GM12878 (cell line): ENCODE data around the gene SMG6. TPM values are rescaled to one million over a fixed set of nuclear protein-coding genes. Genes with fewer than 3 reads are reported as not detected.

Experiments
- ATAC-seq: fragments of 200-7000 bp; cut with Tn5 transposase; 3 replicates; pipeline ENCODE4 v1.9.1; 2020; ENCODE audit warnings: mild to moderate bottlenecking, moderate library complexity
- BruUV-seq: library from RNA; stranded (reverse); fragments of 400-500 nt; replicated peaks from 2 replicates; lab custom pipeline; 2021; lab: Mats Ljungman, UMichigan
- CTCF ChIA-PET: fragments of 300-600 bp; sonication (Branson Sonifier 250); formaldehyde crosslinking; extraction: SDS; loops from one replicate; lab custom pipeline; 2021; ENCODE audit warnings: inconsistent platforms; lab: Yijun Ruan, JAX
- POLR2A ChIA-PET: fragments of 350-600 bp; formaldehyde crosslinking; extraction: SDS; loops from one replicate; lab custom pipeline; 2021; ENCODE audit warnings: inconsistent platforms; lab: Charles Lee
- RAD21 ChIA-PET: fragments of 300-600 bp; sonication (Branson Sonifier 250); formaldehyde crosslinking; loops from one replicate; lab custom pipeline; 2023; ENCODE audit warnings: antibody characterized with exemption; ENCODE audit not compliant: unreplicated experiment; lab: Charles Lee
- SMC1A ChIA-PET: fragments of 300-600 bp; sonication (Branson Sonifier 250); formaldehyde crosslinking; loops from one replicate; lab custom pipeline; 2023; ENCODE audit not compliant: unreplicated experiment, uncharacterized antibody; lab: Charles Lee
- DNase-seq: peaks from one replicate; pipeline ENCODE4 v3.0.0-alpha.2; 2011; ENCODE audit warnings: low read depth, low spot score
- FAIRE-seq: peaks from 3 replicates; lab custom pipeline; 2011; peaks lifted over from hg19 to GRCh38; lab: Jason Lieb, UNC
- H2AFZ ChIP-seq: 2 replicates; pipeline ENCODE4 v1.6.0; 2011; ENCODE audit warnings: low read depth, low read length, control low read depth; ENCODE audit not compliant: control insufficient read depth
- H3K27ac ChIP-seq: 2 replicates; pipeline ENCODE4 v1.5.1; 2011; ENCODE audit warnings: control low read depth; ENCODE audit not compliant: control insufficient read depth, insufficient read depth
- H3K27me3 ChIP-seq, 2 experiments: replicated peaks in 1 of 2; 2 replicates each; pipeline versions ENCODE4 v1.6.0 to v1.6.1; 2011; ENCODE audit warnings: low read length in 1 of 2; ENCODE audit not compliant: control insufficient read depth in 2 of 2, insufficient read depth in 2 of 2
- H3K36me3 ChIP-seq, 2 experiments: 2 replicates each; pipeline ENCODE4 v1.5.1; 2011; ENCODE audit warnings: low read length in 1 of 2; ENCODE audit not compliant: control insufficient read depth in 2 of 2, insufficient read depth in 2 of 2
- H3K4me1 ChIP-seq: 2 replicates; pipeline ENCODE4 v1.6.1; 2011; ENCODE audit warnings: mild to moderate bottlenecking, low read length, moderate library complexity, mixed read lengths; ENCODE audit not compliant: control insufficient read depth, insufficient read depth
- H3K4me2 ChIP-seq: 2 replicates; pipeline ENCODE4 v1.6.0; 2011; ENCODE audit warnings: control low read depth; ENCODE audit not compliant: control insufficient read depth, insufficient read depth
- H3K4me3 ChIP-seq: fragments of 200-600 bp; sonication (generic); 2 replicates; pipeline ENCODE4 v1.5.1; 2016
- H3K79me2 ChIP-seq: 2 replicates; pipeline ENCODE4 v1.6.0; 2011; ENCODE audit warnings: low read length; ENCODE audit not compliant: control insufficient read depth, insufficient read depth
- H3K9ac ChIP-seq: 2 replicates; pipeline ENCODE4 v1.8.0; 2011; ENCODE audit warnings: low read length, control low read depth, mixed read lengths; ENCODE audit not compliant: control insufficient read depth, insufficient read depth
- H3K9me3 ChIP-seq: replicated peaks from 3 replicates; pipeline ENCODE4 v1.5.1; 2011; ENCODE audit warnings: mild to moderate bottlenecking, low read length; ENCODE audit not compliant: control insufficient read depth, insufficient read depth
- H4K20me1 ChIP-seq: 2 replicates; pipeline ENCODE4 v1.6.0; 2011; ENCODE audit not compliant: control insufficient read depth, insufficient read depth
- NFIC ChIP-seq: IDR thresholded peaks from 2 replicates; pipeline ENCODE4 v1.6.1; 2012; ENCODE audit warnings: low read depth, mild to moderate bottlenecking, inconsistent platforms, low read length, moderate library complexity
- WGBS: methylation state at CpG from one replicate; pipeline ENCODE4 v1.1.6; 2016; ENCODE audit warnings: low lambda C conversion rate; ENCODE audit not compliant: insufficient replicate concordance, insufficient coverage; ENCODE audit errors: missing lambda C conversion rate; 5-methylcytosine and 5-hydroxymethylcytosine counted together
- in situ Hi-C: fragments of 300-500 bp; cut with MboI; formaldehyde crosslinking; loops from 9 replicates; pipeline ENCODE4 v1.14.3; 2018; ENCODE audit warnings: mixed read lengths
- intact Hi-C: fragments of 100-400 bp; cut with micrococcal nuclease; formaldehyde crosslinking; loops from one replicate; pipeline ENCODE4 v1.14.2; 2022; ENCODE audit not compliant: unreplicated experiment
- polyA plus RNA-seq, 11 experiments: library from polyadenylated mRNA; depleted of rRNA in 4 of 11; unstranded in 6 of 11; stranded (reverse) in 5 of 11; fragments of >200 nt; fragmentation: Nextera tagmentation in 4 of 11; fragmentation: Illumina TruSeq in 1 of 11; extraction: Ambion mirVana in 4 of 11; extraction: Trizol in 1 of 11; gene quantifications; 1 replicate in 1 of 11; 2 replicates in 10 of 11; pipeline versions ENCODE4 v1.2.1 to v1.2.3, GENCODE V29; 2011 to 2016; ENCODE audit warnings: inconsistent platforms in 2 of 11, missing spikeins in 2 of 11, low read depth in 1 of 11
- total RNA-seq, 4 experiments: library from RNA; depleted of rRNA in 3 of 4; stranded (reverse); fragments of >200 nt in 3 of 4; fragmentation: Illumina TruSeq in 1 of 4; extraction: Trizol in 1 of 4; gene quantifications; 2 replicates each; pipeline versions ENCODE4 v1.2.1 to v1.2.3, GENCODE V29; 2013 to 2021
- TF ChIP-seq, protein P1 (sequence below): IDR thresholded peaks from 2 replicates; pipeline ENCODE4 v1.6.1; 2011; ENCODE audit warnings: borderline replicate concordance, low read depth, mild to moderate bottlenecking, moderate library complexity, low read length; ENCODE audit not compliant: insufficient read depth, poor library complexity, severe bottlenecking

The SMG6 gene
- total and polyA plus RNA-seq, 10 of the 15 experiments (the other 5 are each of a cell fraction or from before 2014, with no cell fraction given): 0.58 to 28.7 (median 15.7) TPM

DNA sequence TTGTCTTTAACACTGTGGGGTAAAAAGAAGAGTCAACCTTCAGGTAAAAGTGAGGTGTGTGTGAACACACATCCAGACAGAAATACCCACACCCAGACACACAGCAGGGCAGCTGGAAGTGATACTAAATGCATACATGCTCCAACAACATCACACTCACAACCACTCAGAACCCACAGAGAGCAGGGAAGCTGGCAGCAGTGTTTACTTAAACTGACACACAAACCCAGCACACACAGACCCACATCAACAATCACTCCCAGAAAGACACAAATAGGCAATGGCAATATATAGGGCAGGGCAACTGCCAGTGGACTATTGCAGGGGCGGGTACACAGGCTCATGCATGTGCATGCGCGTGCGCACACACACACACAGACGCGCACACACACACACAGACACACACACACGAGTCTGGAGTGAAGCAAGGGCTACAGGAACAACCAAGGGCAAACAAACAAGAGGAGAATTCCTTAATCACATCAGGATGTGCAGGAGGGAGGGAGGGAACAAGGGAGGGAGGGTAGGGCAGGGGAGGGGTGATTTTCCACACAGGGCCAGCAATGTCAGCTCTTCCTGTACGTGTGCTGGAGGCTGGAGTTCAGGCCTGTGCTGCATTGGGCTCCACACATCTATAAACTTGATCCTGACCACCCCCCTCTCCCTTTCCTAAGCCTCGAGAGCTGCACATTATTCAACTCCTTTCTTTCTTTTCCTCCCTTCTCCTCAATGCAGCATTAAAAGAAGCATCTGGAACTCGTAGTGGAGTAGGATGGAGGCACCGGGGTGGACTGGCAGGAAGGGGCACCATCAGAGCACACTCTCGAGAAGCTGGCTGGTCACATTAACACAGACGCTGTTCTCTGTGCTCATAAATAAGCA lies 218.6 kb downstream of the SMG6 start:
- no peak for TF ChIP-seq NFIC
- TF ChIP-seq, protein P1, sequence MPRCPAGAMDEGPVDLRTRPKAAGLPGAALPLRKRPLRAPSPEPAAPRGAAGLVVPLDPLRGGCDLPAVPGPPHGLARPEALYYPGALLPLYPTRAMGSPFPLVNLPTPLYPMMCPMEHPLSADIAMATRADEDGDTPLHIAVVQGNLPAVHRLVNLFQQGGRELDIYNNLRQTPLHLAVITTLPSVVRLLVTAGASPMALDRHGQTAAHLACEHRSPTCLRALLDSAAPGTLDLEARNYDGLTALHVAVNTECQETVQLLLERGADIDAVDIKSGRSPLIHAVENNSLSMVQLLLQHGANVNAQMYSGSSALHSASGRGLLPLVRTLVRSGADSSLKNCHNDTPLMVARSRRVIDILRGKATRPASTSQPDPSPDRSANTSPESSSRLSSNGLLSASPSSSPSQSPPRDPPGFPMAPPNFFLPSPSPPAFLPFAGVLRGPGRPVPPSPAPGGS: peak; percentile 62
- TF ChIP-seq, all 136 proteins: peak for 1
- POLR2A ChIA-PET: interaction anchor here (1.1 to 10.8 kb wide), 4 partner anchors 16 to 182 kb away, joined by 3 to 148 read pairs (median 6); no protein-coding TSS in a partner anchor

More for the DNA sequence above, 218.6 kb downstream of the SMG6 start:
- Histone ChIP-seq H2AFZ (no peak overlapping the region), H4K20me1 (no peaks in the 10 kb centered on the region), H3K4me2 (no peak overlapping the region), H3K27ac (peak overlapping the region; percentile 92), H3K9me3 (no peaks in the 10 kb centered on the region), H3K27me3 (no peaks in the 10 kb centered on the region), H3K79me2 (peaks cover 6% of the 10 kb centered on the region), H3K36me3 (peaks cover 11 to 16% of the 10 kb centered on the region in 2 experiments), H3K4me1 (peaks cover 65% of the 10 kb centered on the region), H3K4me3 (no peak overlapping the region), H3K9ac (no peak overlapping the region)
- no peak for DNase-seq
- ChIA-PET CTCF (interaction anchor here (0.7 to 11.4 kb wide), 8 partner anchors 13 to 198 kb away, joined by 3 to 126 read pairs (median 6); partner anchors contain the start of gene HIC1), SMC1A (interaction anchor here (0.9 to 7.1 kb wide), 12 partner anchors 14 to 199 kb away, joined by 3 to 107 read pairs (median 10); no protein-coding TSS in a partner anchor), RAD21 (interaction anchor here (1.2 to 10.4 kb wide), 7 partner anchors 10 to 182 kb away, joined by 3 to 160 read pairs (median 13); partner anchors contain the start of gene HIC1)
- BruUV-seq: no TSS peak
- no peak for ATAC-seq
- FAIRE-seq: no peak
- intact Hi-C loops: no loop called here
- in situ Hi-C loops: no loop called here
- WGBS: 97% methylated on average over 12 of the region's 13 CpGs
